22Rv1 (cell line): ENCODE results near the gene PCDHGA4.
"Not testable (repeated sequence)": the region's sequence is repeated elsewhere in the genome, so short reads cannot be mapped to it uniquely, and the experiment has no call there.

Source experiments
- ZFX ChIP-seq: fragments of 450-650 bp; IDR thresholded peaks from 2 replicates; pipeline ENCODE4 v1.6.1; 2017; ENCODE audit warnings: antibody characterized with exemption, borderline replicate concordance
- TF ChIP-seq, protein P1 (sequence below): fragments of 450-650 bp; IDR thresholded peaks from 2 replicates; pipeline ENCODE4 v1.5.1; 2017; ENCODE audit warnings: mild to moderate bottlenecking

DNA sequence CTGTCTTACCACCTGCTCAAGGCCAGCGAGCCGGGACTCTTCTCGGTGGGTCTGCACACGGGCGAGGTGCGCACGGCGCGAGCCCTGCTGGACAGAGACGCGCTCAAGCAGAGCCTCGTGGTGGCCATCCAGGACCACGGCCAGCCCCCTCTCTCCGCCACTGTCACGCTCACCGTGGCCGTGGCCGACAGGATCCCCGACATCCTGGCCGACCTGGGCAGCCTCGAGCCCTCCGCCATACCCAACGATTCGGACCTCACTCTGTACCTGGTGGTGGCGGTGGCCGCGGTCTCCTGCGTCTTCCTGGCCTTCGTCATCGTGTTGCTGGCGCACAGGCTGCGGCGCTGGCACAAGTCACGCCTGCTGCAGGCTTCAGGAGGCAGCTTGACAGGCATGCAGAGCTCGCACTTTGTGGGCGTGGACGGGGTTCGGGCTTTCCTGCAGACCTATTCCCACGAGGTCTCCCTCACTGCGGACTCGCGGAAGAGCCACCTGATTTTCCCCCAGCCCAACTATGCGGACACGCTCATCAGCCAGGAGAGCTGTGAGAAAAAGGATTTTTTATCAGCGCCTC lies 14.0 kb upstream of the PCDHGA4 start:
- TF ChIP-seq, protein P1, sequence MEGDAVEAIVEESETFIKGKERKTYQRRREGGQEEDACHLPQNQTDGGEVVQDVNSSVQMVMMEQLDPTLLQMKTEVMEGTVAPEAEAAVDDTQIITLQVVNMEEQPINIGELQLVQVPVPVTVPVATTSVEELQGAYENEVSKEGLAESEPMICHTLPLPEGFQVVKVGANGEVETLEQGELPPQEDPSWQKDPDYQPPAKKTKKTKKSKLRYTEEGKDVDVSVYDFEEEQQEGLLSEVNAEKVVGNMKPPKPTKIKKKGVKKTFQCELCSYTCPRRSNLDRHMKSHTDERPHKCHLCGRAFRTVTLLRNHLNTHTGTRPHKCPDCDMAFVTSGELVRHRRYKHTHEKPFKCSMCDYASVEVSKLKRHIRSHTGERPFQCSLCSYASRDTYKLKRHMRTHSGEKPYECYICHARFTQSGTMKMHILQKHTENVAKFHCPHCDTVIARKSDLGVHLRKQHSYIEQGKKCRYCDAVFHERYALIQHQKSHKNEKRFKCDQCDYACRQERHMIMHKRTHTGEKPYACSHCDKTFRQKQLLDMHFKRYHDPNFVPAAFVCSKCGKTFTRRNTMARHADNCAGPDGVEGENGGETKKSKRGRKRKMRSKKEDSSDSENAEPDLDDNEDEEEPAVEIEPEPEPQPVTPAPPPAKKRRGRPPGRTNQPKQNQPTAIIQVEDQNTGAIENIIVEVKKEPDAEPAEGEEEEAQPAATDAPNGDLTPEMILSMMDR = not testable (repeated sequence)
- TF ChIP-seq ZFX = not testable (repeated sequence)
